Measurements from ENCODE around the gene GLUL. TPM values are rescaled to one million over a fixed set of nuclear protein-coding genes. Genes with fewer than 3 reads are reported as not detected.

Gene GLUL
- total RNA-seq, 1 donor from 2014 or later = 264 TPM

DNA sequence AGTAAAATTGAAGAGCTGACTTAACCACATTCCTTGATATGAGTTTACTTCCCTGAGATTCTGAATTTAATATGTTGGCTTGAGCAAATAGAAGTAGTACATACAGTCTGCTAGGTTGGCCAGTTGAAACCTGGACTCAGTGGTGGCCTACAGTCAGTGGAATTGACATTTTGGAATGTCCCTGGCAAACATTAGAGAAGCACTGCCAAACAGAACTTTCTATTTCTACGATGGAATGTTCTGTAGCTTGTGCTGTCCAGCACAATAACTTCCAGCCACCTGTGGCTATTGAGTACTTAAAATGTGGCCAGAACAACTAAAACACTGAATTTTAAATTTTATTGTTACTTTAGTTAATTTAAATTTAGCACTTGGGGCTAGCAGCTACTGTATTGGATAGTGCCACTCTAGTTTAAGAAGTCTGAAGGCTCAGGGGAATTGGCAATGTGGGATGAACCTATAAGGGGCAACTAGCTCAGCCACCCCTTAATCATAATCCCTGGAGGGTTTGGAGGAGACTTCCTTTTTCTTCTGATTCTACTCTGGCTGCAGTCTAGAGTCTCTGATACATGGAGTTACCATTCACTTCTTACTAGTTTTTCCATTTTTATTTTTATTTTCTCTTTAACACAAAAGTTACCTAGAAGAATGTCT lies 19.2 kb upstream of the GLUL start:
- Mint-ChIP-seq H3K27ac (no peak overlapping the region), H3K9me3 (no peaks in the 10 kb centered on the region), H3K4me1 (no peaks in the 10 kb centered on the region), H3K4me3 (no peak overlapping the region), H3K36me3 (no peaks in the 10 kb centered on the region), H3K27me3 (ENCODE audit: low read depth) (peaks cover 15% of the 10 kb centered on the region)
- DNase-seq (ENCODE audit: low spot score in 2 of 2, unreplicated experiment in 2 of 2) = no peak
- TF ChIP-seq CTCF (IDR thresholded peaks at IDR 0.05; ENCODE audit: unreplicated experiment) = no peak

DNA sequence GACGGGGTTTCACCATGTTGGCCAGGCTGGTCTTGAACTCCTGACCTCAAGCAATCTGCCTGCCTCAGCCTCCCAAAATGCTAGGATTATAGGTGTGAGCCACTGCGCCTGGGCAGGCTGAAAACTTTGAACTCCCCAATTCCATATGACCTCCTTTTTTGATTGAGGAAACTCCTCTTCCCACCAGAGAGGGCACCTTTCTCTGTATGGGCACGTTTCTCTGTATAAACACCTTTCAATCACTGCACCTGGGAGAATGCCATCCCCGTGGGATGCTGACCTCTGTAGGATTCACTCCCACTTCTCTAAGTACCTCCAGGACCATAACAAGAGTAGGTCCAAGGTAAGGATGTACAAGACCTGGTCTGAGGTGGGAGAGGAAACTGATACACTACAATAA lies 18.5 kb upstream of the GLUL start:
- H3K27ac Mint-ChIP-seq = no peak overlapping the region
- no peaks in the 10 kb centered on the region for H3K4me1 Mint-ChIP-seq
- DNase-seq (ENCODE audit: low spot score in 2 of 2, unreplicated experiment in 2 of 2) = no peak
- H3K36me3 Mint-ChIP-seq = no peaks in the 10 kb centered on the region
- H3K4me3 Mint-ChIP-seq = no peak overlapping the region
- H3K9me3 Mint-ChIP-seq = peaks cover 6% of the 10 kb centered on the region
- H3K27me3 Mint-ChIP-seq (ENCODE audit: low read depth) = peaks cover 11% of the 10 kb centered on the region
- no peak for TF ChIP-seq CTCF (IDR thresholded peaks at IDR 0.05; ENCODE audit: unreplicated experiment)

DNA sequence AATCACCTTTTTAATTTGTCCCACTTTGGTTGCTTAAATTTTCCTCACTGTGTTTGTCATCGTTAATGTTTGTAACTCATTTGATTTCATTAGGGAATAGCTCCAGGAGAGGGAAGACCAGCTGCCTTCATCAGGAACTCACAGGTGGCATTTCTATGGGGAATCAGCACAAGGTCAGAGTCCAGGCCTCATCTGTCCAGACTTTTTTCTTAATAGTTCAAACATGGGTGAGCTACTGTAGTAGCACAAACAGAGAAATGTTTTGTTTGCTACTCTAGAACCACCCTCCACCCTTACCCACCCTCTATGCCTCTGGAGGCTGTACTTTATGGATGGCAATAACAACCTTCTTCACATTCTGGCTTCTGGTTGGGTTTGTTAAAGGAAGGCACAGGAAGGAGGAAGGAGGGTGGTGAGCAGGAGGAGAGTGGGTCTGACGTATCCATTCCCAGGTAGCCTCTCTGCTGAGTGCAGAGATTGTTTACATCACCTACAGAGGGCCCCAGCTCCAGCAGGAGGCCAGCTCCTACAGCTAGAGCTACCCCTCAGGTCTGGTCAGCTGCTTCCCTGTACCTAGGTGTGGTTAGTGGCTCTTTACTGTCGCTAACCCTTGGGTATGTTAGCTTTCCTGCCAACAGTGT lies 17.0 kb upstream of the GLUL start:
- Mint-ChIP-seq H3K4me3 (no peak overlapping the region), H3K27me3 (ENCODE audit: low read depth) (peaks cover 8% of the 10 kb centered on the region), H3K9me3 (peaks cover 17% of the 10 kb centered on the region), H3K27ac (no peak overlapping the region), H3K36me3 (no peaks in the 10 kb centered on the region), H3K4me1 (no peaks in the 10 kb centered on the region)
- no peak for TF ChIP-seq CTCF (IDR thresholded peaks at IDR 0.05; ENCODE audit: unreplicated experiment)
- DNase-seq (ENCODE audit: low spot score in 2 of 2, unreplicated experiment in 2 of 2) = no peak

DNA sequence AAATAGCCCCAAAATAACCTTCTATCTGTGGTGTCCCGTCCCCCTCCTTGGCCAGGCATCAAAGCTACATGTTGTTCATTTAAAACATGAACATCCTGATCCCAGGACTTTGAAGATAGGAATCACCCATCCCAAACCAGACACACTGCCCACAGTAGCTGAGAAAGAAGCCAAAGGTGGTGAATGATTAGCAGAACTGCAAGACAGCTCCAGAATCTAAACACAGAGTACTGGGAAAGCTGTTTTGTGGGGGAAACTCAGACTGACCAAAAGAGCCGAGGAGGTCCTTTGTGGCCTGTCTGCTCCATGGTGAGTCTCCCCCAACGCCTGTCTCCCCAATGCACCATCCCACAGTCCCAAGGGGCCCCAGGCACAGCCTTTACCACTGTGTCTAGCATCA lies 16.1 kb upstream of the GLUL start:
- H3K27me3 Mint-ChIP-seq (ENCODE audit: low read depth) = peaks cover 8% of the 10 kb centered on the region
- H3K4me3 Mint-ChIP-seq = no peak overlapping the region
- H3K9me3 Mint-ChIP-seq = peaks cover 21% of the 10 kb centered on the region
- no peak overlapping the region for H3K27ac Mint-ChIP-seq
- no peak for DNase-seq (ENCODE audit: low spot score in 2 of 2, unreplicated experiment in 2 of 2)
- H3K4me1 Mint-ChIP-seq = no peaks in the 10 kb centered on the region
- TF ChIP-seq CTCF (IDR thresholded peaks at IDR 0.05; ENCODE audit: unreplicated experiment) = no peak
- no peaks in the 10 kb centered on the region for H3K36me3 Mint-ChIP-seq

DNA sequence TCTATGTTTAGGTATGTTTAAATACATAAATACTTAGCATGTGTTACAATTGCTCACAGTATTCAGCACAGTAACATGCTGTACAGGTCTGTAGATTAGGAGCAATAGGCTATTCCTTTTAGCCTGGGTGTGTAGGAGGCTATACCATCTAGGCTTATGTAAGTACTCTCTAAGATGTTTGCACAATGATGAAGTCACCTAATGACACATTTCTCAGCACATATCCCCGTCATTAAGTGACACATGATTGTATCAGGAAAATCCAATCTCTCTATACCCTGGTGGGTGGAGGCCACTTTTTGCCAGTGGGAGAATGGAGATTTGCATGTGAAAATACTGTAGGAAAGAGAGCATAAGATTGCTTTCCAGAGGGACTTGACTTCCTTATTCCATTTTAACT lies 14.4 kb upstream of the GLUL start:
- DNase-seq (ENCODE audit: low spot score in 2 of 2, unreplicated experiment in 2 of 2) = no peak
- Mint-ChIP-seq H3K4me1 (no peaks in the 10 kb centered on the region), H3K27me3 (ENCODE audit: low read depth) (peaks cover 8% of the 10 kb centered on the region), H3K27ac (no peak overlapping the region), H3K4me3 (no peak overlapping the region), H3K36me3 (no peaks in the 10 kb centered on the region), H3K9me3 (peaks cover 21% of the 10 kb centered on the region)
- TF ChIP-seq CTCF (IDR thresholded peaks at IDR 0.05; ENCODE audit: unreplicated experiment) = no peak

Data from mesothelial cell of epicardium (in vitro differentiated cells).